Peyer's patch (tissue), 4 donors: ENCODE data around the gene ZNF385A.

ENCODE experiments used
- POLR2A ChIP-seq, 2 donors: fragments of 450-650 bp; IDR thresholded peaks; one replicate each; pipeline ENCODE4 v1.5.1; 2017; ENCODE audit warnings: antibody characterized with exemption in 2 of 2, mild to moderate bottlenecking in 2 of 2, moderate library complexity in 2 of 2
- TF ChIP-seq, protein P1 (sequence below), 6 experiments: fragments of 450-650 bp in 4 of 6; fragments of 200-600 bp in 2 of 6; sonication (generic) in 1 of 6; IDR thresholded peaks; one replicate each; pipeline ENCODE4 v1.5.1; 2017 to 2019; ENCODE audit warnings: antibody characterized with exemption in 6 of 6, mild to moderate bottlenecking in 3 of 6, moderate library complexity in 1 of 6

DNA sequence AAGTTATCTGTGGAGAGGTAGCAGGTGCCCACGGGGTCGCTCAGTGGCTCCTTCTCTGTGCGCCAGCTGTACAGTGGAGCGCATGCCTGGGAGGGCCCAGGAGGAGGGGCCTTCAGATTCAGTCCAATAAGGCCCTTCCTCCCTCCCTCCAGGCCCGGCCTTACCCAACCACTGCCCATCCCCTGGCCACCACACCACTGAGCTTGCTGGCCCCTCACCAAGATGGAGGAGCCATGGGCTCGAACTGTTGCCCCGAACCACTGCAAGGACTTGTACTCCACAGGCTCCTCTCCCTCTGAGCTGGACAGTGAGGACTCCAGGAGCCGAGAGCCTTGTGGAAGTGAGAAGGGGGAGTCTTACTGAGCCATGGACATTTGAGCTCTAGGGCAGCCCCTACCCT, 24.7 kb upstream of the ZNF385A start:
- no peak for TF ChIP-seq POLR2A (IDR thresholded peaks at IDR 0.05)
- TF ChIP-seq, protein P1, sequence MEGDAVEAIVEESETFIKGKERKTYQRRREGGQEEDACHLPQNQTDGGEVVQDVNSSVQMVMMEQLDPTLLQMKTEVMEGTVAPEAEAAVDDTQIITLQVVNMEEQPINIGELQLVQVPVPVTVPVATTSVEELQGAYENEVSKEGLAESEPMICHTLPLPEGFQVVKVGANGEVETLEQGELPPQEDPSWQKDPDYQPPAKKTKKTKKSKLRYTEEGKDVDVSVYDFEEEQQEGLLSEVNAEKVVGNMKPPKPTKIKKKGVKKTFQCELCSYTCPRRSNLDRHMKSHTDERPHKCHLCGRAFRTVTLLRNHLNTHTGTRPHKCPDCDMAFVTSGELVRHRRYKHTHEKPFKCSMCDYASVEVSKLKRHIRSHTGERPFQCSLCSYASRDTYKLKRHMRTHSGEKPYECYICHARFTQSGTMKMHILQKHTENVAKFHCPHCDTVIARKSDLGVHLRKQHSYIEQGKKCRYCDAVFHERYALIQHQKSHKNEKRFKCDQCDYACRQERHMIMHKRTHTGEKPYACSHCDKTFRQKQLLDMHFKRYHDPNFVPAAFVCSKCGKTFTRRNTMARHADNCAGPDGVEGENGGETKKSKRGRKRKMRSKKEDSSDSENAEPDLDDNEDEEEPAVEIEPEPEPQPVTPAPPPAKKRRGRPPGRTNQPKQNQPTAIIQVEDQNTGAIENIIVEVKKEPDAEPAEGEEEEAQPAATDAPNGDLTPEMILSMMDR (IDR thresholded peaks at IDR 0.05) = no peak
